Mesenchymal stem cell (in vitro differentiated cells and primary cell): ENCODE data around the gene MED15.

Experiments
- DNase-seq: peaks from one replicate; pipeline ENCODE4 v3.0.0-alpha.2; 2013
- H2AFZ ChIP-seq: one replicate; pipeline ENCODE4 v1.6.1; 2013; ENCODE audit warnings: low read depth, mild to moderate bottlenecking, control low read depth, inconsistent platforms, low read length, moderate library complexity
- H2AK5ac ChIP-seq: 2 replicates; pipeline ENCODE4 v1.6.1; 2013; ENCODE audit warnings: low read length, moderate library complexity, mild to moderate bottlenecking, inconsistent platforms; ENCODE audit not compliant: severe bottlenecking
- H2BK120ac ChIP-seq: one replicate; pipeline ENCODE4 v1.6.1; 2013; ENCODE audit warnings: low read depth, mild to moderate bottlenecking, inconsistent platforms, low read length, moderate library complexity
- H2BK12ac ChIP-seq, 2 experiments: one replicate each; pipeline ENCODE4 v1.6.1; 2013; ENCODE audit warnings: inconsistent platforms in 2 of 2, low read length in 2 of 2, mild to moderate bottlenecking in 2 of 2, moderate library complexity in 2 of 2, control low read depth in 1 of 2
- H2BK15ac ChIP-seq: one replicate; pipeline ENCODE4 v1.6.1; 2013; ENCODE audit warnings: mild to moderate bottlenecking, low read depth, inconsistent platforms; ENCODE audit not compliant: poor library complexity, severe bottlenecking
- H2BK5ac ChIP-seq: 2 replicates; pipeline ENCODE4 v1.6.1; 2013; ENCODE audit warnings: low read depth, mild to moderate bottlenecking, low read length, control low read depth, inconsistent platforms; ENCODE audit not compliant: poor library complexity, severe bottlenecking
- H3K14ac ChIP-seq, 2 experiments: one replicate each; pipeline ENCODE4 v1.6.1; 2013; ENCODE audit warnings: inconsistent platforms in 2 of 2, low read length in 2 of 2, control low read depth in 1 of 2, mild to moderate bottlenecking in 1 of 2, moderate library complexity in 1 of 2
- H3K18ac ChIP-seq, 2 experiments: one replicate each; pipeline ENCODE4 v1.6.1; 2013; ENCODE audit warnings: inconsistent platforms in 2 of 2, low read length in 2 of 2, control low read depth in 1 of 2, low read depth in 1 of 2, mild to moderate bottlenecking in 1 of 2
- H3K23ac ChIP-seq, 2 experiments: one replicate each; pipeline ENCODE4 v1.6.1; 2013; ENCODE audit warnings: inconsistent platforms in 2 of 2, low read length in 2 of 2, mild to moderate bottlenecking in 2 of 2, moderate library complexity in 2 of 2, control low read depth in 1 of 2
- H3K27ac ChIP-seq: 2 replicates; pipeline ENCODE4 v1.5.1; 2013; ENCODE audit warnings: mild to moderate bottlenecking, moderate library complexity, low read length, control low read depth, inconsistent platforms; ENCODE audit not compliant: poor library complexity, severe bottlenecking
- H3K27me3 ChIP-seq, 2 experiments: 2 replicates each; pipeline versions ENCODE4 v1.6.1 to v1.7.0; 2013; ENCODE audit warnings: low read length in 2 of 2, mild to moderate bottlenecking in 2 of 2, moderate library complexity in 2 of 2, control low read depth in 1 of 2, inconsistent platforms in 1 of 2; ENCODE audit not compliant: control insufficient read depth in 1 of 2, insufficient read depth in 1 of 2
- H3K36me3 ChIP-seq, 2 experiments: 2 replicates each; pipeline versions ENCODE4 v1.6.1 to v1.7.0; 2013; ENCODE audit warnings: low read length in 2 of 2, control low read depth in 1 of 2, inconsistent platforms in 1 of 2, low read depth in 1 of 2, mild to moderate bottlenecking in 1 of 2; ENCODE audit not compliant: insufficient read depth in 2 of 2, control insufficient read depth in 1 of 2
- H3K4ac ChIP-seq, 2 experiments: one replicate each; pipeline ENCODE4 v1.6.1; 2013; ENCODE audit warnings: inconsistent platforms in 2 of 2, low read length in 2 of 2, mild to moderate bottlenecking in 2 of 2, moderate library complexity in 2 of 2, control low read depth in 1 of 2, low read depth in 1 of 2
- H3K4me1 ChIP-seq: 2 replicates; pipeline ENCODE4 v1.6.1; 2013; ENCODE audit warnings: low read depth, low read length, control low read depth; ENCODE audit not compliant: control insufficient read depth, insufficient read depth
- H3K4me2 ChIP-seq: 2 replicates; pipeline ENCODE4 v1.6.1; 2013; ENCODE audit warnings: low read length, mild to moderate bottlenecking, inconsistent platforms; ENCODE audit not compliant: poor library complexity, severe bottlenecking
- H3K4me3 ChIP-seq, 2 experiments: 2 replicates each; pipeline versions ENCODE4 v1.5.1 to v1.7.0; 2013; ENCODE audit warnings: low read length in 2 of 2, mild to moderate bottlenecking in 2 of 2, control low read depth in 1 of 2, low read depth in 1 of 2; ENCODE audit not compliant: insufficient read depth in 1 of 2
- H3K79me1 ChIP-seq: replicated peaks from 2 replicates; pipeline ENCODE4 v1.6.1; 2013; ENCODE audit warnings: mild to moderate bottlenecking, control low read depth, low read length, inconsistent platforms; ENCODE audit not compliant: poor library complexity, severe bottlenecking
- H3K9ac ChIP-seq: 2 replicates; pipeline ENCODE4 v1.7.0; 2013; ENCODE audit warnings: mild to moderate bottlenecking, low read length, moderate library complexity
- H3K9me3 ChIP-seq: 2 replicates; pipeline ENCODE4 v1.7.0; 2013; ENCODE audit warnings: mild to moderate bottlenecking, low read length; ENCODE audit not compliant: control insufficient read depth
- H4K8ac ChIP-seq: one replicate; pipeline ENCODE4 v1.6.1; 2013; ENCODE audit warnings: inconsistent platforms, mild to moderate bottlenecking, low read length, moderate library complexity
- H4K91ac ChIP-seq: one replicate; pipeline ENCODE4 v1.6.1; 2013; ENCODE audit warnings: mild to moderate bottlenecking, low read length, inconsistent platforms
- WGBS: methylation state at CpG from one replicate; pipeline ENCODE4 v1.1.7; 2013; ENCODE audit warnings: mixed read lengths; 5-methylcytosine and 5-hydroxymethylcytosine counted together

The MED15 gene

DNA sequence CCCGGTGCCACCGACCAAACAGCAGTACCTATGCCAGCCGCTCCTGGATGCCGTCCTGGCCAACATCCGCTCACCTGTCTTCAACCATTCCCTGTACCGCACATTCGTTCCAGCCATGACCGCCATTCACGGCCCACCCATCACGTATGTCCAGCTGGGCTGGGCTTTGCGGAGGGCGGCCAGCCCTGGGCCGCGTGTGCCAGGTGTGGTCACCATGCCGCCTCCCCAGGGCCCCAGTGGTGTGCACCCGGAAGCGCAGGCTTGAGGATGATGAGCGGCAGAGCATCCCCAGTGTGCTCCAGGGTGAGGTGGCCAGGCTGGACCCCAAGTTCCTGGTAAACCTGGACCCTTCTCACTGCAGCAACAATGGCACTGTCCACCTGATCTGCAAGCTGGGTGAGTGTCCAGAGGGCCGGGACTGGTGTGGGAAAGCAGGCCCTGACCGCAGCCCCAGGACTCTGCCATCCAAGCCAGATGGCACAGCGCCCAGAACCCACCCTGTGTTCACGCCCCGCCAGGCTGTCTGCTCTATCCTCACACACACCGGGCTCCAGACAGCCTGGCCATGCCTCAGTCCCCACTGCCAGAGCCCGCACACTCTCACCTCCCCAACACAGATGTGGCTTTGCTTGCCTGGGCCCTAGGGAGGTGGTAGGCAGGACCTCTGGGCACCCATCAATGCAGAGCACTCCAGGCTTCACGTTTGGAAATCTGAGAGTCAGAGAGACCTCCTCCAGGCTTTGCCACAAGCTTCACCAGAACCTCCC, 77.6 kb downstream of the MED15 start:
- Histone ChIP-seq H3K36me3 (peaks cover 79 to 99% of the 10 kb centered on the region in 2 experiments), H3K79me1 (peaks cover 40% of the 10 kb centered on the region), H3K27ac (no peak overlapping the region), H3K4ac (no peak overlapping the region), H2BK12ac (no peak overlapping the region), H2AK5ac (no peak overlapping the region), H2AFZ (no peak overlapping the region), H3K27me3 (no peaks in the 10 kb centered on the region), H3K4me2 (no peak overlapping the region), H3K4me1 (peaks cover 17% of the 10 kb centered on the region), H2BK120ac (no peak overlapping the region), H2BK15ac (no peak overlapping the region), H3K23ac (no peak overlapping the region), H3K14ac (no peak overlapping the region), H3K4me3 (no peak overlapping the region), H3K18ac (no peak overlapping the region), H3K9me3 (no peaks in the 10 kb centered on the region), H4K8ac (no peak overlapping the region), H3K9ac (no peak overlapping the region), H4K91ac (no peak overlapping the region), H2BK5ac (no peak overlapping the region)
- no peak for DNase-seq
- WGBS = 96% methylated on average over 26 of the region's 26 CpGs

- no peak overlapping the region for H3K4me3 ChIP-seq
- no peak overlapping the region for H4K91ac ChIP-seq
- no peak overlapping the region for H2AK5ac ChIP-seq
- H3K9ac ChIP-seq = no peak overlapping the region
- 89% methylated on average over 12 of the region's 12 CpGs for WGBS
- peaks cover 34% of the 10 kb centered on the region for H3K79me1 ChIP-seq
- H3K27ac ChIP-seq = no peak overlapping the region
- H3K9me3 ChIP-seq = no peaks in the 10 kb centered on the region
- peaks cover 12% of the 10 kb centered on the region for H3K4me1 ChIP-seq
- H2AFZ ChIP-seq = no peak overlapping the region
- peaks cover 71 to 91% of the 10 kb centered on the region in 2 experiments for H3K36me3 ChIP-seq
- DNase-seq = no peak
- no peak overlapping the region for H3K18ac ChIP-seq
- no peak overlapping the region for H4K8ac ChIP-seq
- H3K27me3 ChIP-seq = no peaks in the 10 kb centered on the region
- no peak overlapping the region for H2BK15ac ChIP-seq
- no peak overlapping the region for H2BK120ac ChIP-seq
- no peak overlapping the region for H3K23ac ChIP-seq
- no peak overlapping the region for H2BK5ac ChIP-seq
- no peak overlapping the region for H2BK12ac ChIP-seq
- H3K14ac ChIP-seq = no peak overlapping the region
- H3K4me2 ChIP-seq = no peak overlapping the region
- no peak overlapping the region for H3K4ac ChIP-seq
These were observed 78.4 kb downstream of the MED15 start for GRCh38 chr22:20585639-20586402.

DNA sequence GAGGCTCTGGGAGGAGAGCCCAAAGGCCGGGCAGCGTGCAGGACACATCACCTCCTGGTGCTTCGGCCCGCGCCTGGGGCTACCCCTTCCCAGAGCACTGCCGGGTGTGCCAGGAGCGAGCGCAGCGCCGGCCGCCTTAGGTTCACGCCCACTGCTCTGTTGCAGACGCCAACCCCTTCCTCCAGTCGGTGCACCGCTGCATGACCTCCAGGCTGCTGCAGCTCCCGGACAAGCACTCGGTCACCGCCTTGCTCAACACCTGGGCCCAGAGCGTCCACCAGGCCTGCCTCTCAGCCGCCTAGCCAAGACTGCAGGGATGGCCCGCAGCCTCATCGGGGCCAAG, 79.0 kb downstream of the MED15 start:
- H2AK5ac ChIP-seq = no peak overlapping the region
- WGBS = 94% methylated on average over 22 of the region's 22 CpGs

GRCh38 chr22:20587206-20587958, 80.0 kb downstream of the MED15 start:
- Histone ChIP-seq H3K4me1 (peaks cover 19% of the 10 kb centered on the region), H2AK5ac (no peak overlapping the region), H3K4ac (no peak overlapping the region), H4K91ac (no peak overlapping the region), H3K14ac (no peak overlapping the region), H2BK120ac (no peak overlapping the region), H3K18ac (no peak overlapping the region), H3K23ac (no peak overlapping the region), H4K8ac (no peak overlapping the region), H2BK12ac (no peak overlapping the region), H2AFZ (no peak overlapping the region), H3K4me2 (no peak overlapping the region), H3K36me3 (peaks cover 57 to 75% of the 10 kb centered on the region in 2 experiments), H3K79me1 (peaks cover 21% of the 10 kb centered on the region), H2BK5ac (no peak overlapping the region), H2BK15ac (no peak overlapping the region), H3K9me3 (no peaks in the 10 kb centered on the region), H3K27ac (no peak overlapping the region), H3K4me3 (no peak overlapping the region), H3K27me3 (no peaks in the 10 kb centered on the region), H3K9ac (no peak overlapping the region)
- WGBS = 97% methylated on average over 11 of the region's 17 CpGs
- DNase-seq = no peak

More for the DNA sequence above, 79.0 kb downstream of the MED15 start:
- H4K8ac ChIP-seq = no peak overlapping the region
- no peak overlapping the region for H3K18ac ChIP-seq
- H3K9ac ChIP-seq = no peak overlapping the region
- H2BK120ac ChIP-seq = no peak overlapping the region
- H3K23ac ChIP-seq = no peak overlapping the region
- H3K4me2 ChIP-seq = no peak overlapping the region
- peaks cover 12% of the 10 kb centered on the region for H3K4me1 ChIP-seq
- H3K14ac ChIP-seq = no peak overlapping the region
- no peaks in the 10 kb centered on the region for H3K27me3 ChIP-seq
- H3K36me3 ChIP-seq = peaks cover 66 to 85% of the 10 kb centered on the region in 2 experiments
- no peak overlapping the region for H2BK5ac ChIP-seq
- no peak overlapping the region for H4K91ac ChIP-seq
- no peak overlapping the region for H2BK15ac ChIP-seq
- no peak overlapping the region for H2AFZ ChIP-seq
- no peak overlapping the region for H3K27ac ChIP-seq
- H2BK12ac ChIP-seq = no peak overlapping the region
- H3K79me1 ChIP-seq = peaks cover 30% of the 10 kb centered on the region
- H3K4ac ChIP-seq = no peak overlapping the region
- no peak for DNase-seq
- no peak overlapping the region for H3K4me3 ChIP-seq
- no peaks in the 10 kb centered on the region for H3K9me3 ChIP-seq
